SIG-M5 treated with dmso at 0.1 percent for 504 hours (cell line): ENCODE results near the gene RIN3.

Experiments used
- DNase-seq: peaks from one replicate; lab custom pipeline; 2025; ENCODE audit not compliant: unreplicated experiment; lab: John Stamatoyannopoulos, UW

Gene RIN3

GRCh38 chr14:92506231-92506630 lies 7.3 kb upstream of the RIN3 start:
- DNase-seq, result no peak

- peak; percentile 79 for DNase-seq
Observed at GRCh38 chr14:92507174-92507768, 6.3 kb upstream of the RIN3 start.

GRCh38 chr14:92510972-92511371 lies 2.6 kb upstream of the RIN3 start:
- DNase-seq, result no peak

GRCh38 chr14:92511453-92512238 lies 1.9 kb upstream of the RIN3 start:
- no peak for DNase-seq

GRCh38 chr14:92512807-92513203 lies 776 bp upstream of the RIN3 start:
- DNase-seq, result no peak

GRCh38 chr14:92513966-92514843 lies 624 bp downstream of the RIN3 start:
- no peak for DNase-seq

DNA sequence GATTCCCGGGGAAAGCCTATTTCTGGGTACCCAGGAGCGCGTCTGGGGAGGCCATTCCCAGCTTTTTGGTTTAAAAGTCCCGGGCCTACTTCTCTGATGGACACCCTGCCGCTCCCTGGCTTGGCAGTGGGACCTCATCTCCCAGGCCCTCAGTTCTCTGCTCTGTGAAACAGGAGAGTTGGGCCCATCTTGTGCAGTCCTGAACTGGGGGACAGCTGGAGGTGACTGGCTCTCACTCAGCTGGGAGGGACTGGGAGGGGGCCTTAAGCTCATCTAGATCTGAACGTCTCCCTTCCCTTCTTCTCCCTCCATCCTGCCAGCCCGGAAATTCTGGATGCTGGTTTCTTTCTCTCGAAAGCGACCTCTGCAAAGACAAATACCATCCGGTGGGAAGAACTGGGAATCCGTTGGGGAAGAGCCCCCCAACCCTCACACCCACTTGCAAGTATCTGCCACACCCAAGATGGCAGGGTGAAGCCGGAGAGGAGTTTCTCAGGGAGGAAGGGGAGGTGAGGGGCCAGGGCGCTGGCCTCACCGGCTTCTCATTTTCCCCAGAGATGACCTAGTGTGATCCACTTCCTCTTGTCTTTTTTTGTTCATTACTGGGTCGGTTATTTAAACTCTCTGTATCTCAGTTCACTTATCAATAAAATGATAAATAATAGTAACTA lies 1.4 kb downstream of the RIN3 start:
- no peak for DNase-seq

- peak; percentile 36 for DNase-seq
Observed at GRCh38 chr14:92515546-92516343, 2.2 kb downstream of the RIN3 start.

- no peak for DNase-seq
Observed at GRCh38 chr14:92516344-92516965, 2.9 kb downstream of the RIN3 start.

DNA sequence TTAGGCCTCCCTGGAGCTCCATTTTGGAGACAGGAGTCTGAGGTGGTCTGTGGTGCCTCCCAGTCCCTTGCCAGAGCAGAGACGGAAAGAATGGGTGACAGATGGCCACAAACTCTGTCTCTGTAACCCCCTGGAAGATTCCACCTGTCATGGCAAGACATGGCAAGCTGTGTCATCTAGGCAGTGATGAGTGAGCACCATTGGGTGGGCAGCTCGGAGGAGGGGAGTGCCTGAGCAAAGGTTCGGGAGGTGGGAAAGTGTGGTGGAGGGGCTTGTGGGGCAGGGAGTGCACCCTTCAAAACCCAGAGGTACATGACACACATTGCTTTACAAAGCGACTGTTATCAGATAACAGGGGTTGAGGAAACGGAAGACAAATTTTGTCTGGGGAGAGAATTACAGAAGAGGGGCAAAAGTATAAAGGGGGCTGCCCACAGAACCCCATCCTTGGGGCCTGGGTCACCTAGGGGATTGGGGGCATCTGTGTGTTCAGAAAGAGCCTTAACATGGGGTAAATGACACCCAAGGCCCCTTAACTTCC lies 3.5 kb downstream of the RIN3 start:
- DNase-seq, result no peak

DNA sequence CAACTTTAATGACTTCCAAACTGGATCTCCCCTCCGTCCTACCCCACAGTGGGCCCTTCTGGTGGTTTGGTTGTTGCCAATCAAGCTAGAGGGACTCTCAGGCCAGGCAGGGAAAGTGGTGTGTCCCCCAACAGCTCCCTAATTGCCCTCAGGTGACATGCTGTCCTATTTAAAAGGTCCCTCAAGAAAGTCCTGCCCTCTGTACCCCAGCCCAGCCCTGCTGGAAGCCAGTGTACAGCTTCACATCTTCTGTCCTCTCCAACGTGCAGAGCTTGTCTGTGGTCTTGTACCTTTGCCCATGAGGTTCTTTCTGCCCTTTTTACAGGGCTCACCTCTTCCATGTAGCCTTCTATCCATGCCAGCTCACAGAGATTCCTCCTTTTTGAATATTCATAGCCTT lies 4.2 kb downstream of the RIN3 start:
- no peak for DNase-seq

DNA sequence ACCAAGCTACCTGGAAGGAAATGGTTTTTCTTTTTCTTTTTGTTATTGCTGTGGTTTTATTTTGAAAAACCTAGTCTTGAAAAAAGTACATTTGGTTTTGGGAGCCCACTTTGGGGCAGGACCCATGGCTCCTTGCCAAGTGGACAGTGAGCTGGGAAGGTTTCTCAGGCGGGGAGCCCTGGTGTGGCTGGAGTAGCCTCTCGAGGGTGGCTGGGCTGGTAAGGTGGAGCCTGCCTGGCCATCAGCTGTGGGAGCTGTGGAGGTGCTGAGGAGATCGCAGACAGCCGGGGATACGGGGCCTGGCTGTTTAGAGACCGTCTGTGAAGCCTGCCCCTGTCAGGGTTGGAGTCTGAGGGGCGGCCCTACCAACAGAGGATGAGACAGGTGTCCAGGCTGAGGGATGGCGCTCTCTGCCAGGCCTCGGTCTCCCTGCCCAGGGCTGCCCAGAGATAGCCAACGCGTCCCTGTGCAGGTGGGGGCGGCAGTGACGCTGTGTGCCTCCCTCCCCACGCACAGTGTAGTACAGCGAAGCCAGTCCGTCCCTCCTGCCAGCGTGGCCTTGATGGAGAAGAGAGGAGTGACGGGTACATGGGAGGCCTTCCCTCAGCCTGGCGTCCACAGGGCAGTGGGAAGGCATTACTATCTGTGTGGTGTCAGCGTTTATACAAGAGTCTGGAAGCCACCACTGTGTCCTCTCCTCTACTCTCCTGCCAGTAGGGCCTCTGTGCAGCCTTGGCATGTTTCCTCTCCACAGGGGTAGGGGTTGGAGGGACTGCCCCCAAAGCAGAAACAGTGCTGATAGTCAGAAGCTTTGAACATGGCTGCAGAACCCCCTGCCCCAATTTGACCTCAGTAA lies 5.9 kb downstream of the RIN3 start:
- no peak for DNase-seq

GRCh38 chr14:92520102-92521057 lies 6.8 kb downstream of the RIN3 start:
- no peak for DNase-seq

GRCh38 chr14:92521058-92521415 lies 7.5 kb downstream of the RIN3 start:
- no peak for DNase-seq

- DNase-seq, result no peak
Observed at GRCh38 chr14:92523752-92524151, 10.2 kb downstream of the RIN3 start.

DNA sequence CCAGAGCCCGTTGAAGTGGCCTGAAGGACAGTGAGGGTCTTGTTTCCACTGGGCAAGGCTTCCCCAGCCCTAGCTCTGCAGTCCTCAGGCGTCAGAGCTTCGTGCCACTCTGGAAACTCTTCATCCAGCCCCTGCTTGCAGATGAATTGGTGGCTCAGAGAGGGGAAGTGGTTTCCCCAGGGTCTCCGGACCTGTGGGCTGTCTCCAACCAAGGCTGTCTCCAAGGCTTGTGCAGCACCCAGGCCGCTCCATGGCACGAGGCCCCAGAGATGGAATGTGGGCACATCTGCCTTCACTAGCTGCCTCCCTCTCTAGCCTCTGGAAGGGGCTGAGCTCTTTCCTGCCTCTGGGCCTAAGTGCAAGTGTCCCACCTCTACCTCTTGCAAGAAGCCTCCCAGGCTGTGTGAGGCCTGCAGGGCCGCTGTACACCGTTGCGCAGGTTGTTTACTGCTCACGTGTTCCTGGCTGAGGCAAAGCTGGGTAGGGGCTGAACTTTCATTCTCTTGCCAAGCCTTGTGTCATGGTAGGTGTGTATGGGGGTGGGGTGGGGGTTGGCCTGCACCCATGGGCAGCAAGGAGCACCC lies 11.1 kb downstream of the RIN3 start:
- DNase-seq, result no peak

DNA sequence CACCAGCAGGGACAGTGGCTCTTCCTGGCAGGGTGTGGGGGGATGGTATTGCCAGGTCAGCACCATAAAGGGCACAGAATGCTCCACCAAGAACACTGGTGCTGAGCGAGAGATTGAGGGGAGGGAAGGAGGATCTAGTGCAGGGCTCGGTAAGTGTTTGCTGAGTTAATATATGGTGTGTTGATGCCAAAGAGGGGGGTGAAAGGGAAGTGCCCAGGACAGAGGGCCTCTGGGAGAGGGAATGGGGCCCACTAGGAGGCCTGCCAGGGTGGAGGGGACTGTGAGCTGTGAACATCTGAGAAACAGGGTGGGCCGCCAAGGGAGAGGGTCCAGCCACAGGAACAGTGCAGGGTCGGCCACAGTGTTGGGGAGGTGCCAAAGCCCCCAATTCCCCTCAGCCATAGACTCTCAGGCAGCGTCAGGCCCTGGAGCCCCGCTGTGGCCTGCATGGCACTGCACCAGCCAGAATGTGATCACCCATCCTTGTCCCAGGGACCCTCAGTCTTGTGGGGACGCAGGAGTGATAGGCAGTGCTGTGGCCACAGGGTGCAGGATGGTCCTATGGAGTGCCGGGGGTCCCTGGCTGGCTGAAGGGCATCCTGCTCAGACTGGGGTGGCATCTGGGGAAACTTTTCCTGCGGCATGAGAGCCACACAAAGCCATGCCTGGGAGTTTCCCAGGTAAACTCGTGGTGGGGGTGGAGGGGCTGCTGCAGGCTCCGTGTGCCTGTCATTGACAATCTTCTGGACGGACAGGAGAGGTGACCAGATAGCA lies 11.9 kb downstream of the RIN3 start:
- DNase-seq, result no peak
